ENCODE results near the gene LIPG. TPM values are rescaled to one million over a fixed set of nuclear protein-coding genes. Genes with fewer than 3 reads are reported as not detected.

LIPG gene
- total RNA-seq, 6 experiments from 2014 or later = not detected

GRCh38 chr18:49548229-49548636 is 13.6 kb upstream of the LIPG start:
- Mint-ChIP-seq H3K4me1 (ENCODE audit: low read depth) (peaks cover 16% of the 10 kb centered on the region; the same call in 1 of the 2 replicates), H3K36me3 (ENCODE audit: low read depth) (no peaks in the 10 kb centered on the region), H3K27ac (no peak overlapping the region), H3K27me3 (ENCODE audit: insufficient read depth) (peaks cover 15% of the 10 kb centered on the region), H3K9me3 (peaks cover 3% of the 10 kb centered on the region; the same call in 1 of the 2 replicates), H3K4me3 (no peak overlapping the region; the same call in 1 of the 2 replicates)
- peak; percentile 59 for DNase-seq
- TF ChIP-seq CTCF (IDR thresholded peaks at IDR 0.05) = no peak

GRCh38 chr18:49550621-49551339 is 11.1 kb upstream of the LIPG start:
- H3K4me3 Mint-ChIP-seq = no peak overlapping the region
- peaks cover 3% of the 10 kb centered on the region; the same call in 1 of the 2 replicates for H3K9me3 Mint-ChIP-seq
- H3K36me3 Mint-ChIP-seq (ENCODE audit: low read depth) = no peaks in the 10 kb centered on the region
- H3K4me1 Mint-ChIP-seq (ENCODE audit: low read depth) = peaks cover 16% of the 10 kb centered on the region; the same call in 1 of the 2 replicates
- H3K27me3 Mint-ChIP-seq (ENCODE audit: insufficient read depth) = peaks cover 17% of the 10 kb centered on the region
- no peak for DNase-seq
- TF ChIP-seq CTCF (IDR thresholded peaks at IDR 0.05) = no peak
- H3K27ac Mint-ChIP-seq = no peak overlapping the region

GRCh38 chr18:49553003-49553402 is 8.9 kb upstream of the LIPG start:
- no peak for TF ChIP-seq CTCF (IDR thresholded peaks at IDR 0.05)

GRCh38 chr18:49555641-49556040 is 6.2 kb upstream of the LIPG start:
- no peak for DNase-seq
- Mint-ChIP-seq H3K27ac (no peak overlapping the region), H3K4me3 (no peak overlapping the region), H3K27me3 (ENCODE audit: insufficient read depth) (peaks cover 38% of the 10 kb centered on the region), H3K36me3 (ENCODE audit: low read depth) (no peaks in the 10 kb centered on the region), H3K4me1 (ENCODE audit: low read depth) (no peaks in the 10 kb centered on the region), H3K9me3 (peaks cover 3% of the 10 kb centered on the region; the same call in 1 of the 2 replicates)
- TF ChIP-seq CTCF (IDR thresholded peaks at IDR 0.05) = no peak

More at GRCh38 chr18:49553003-49553402, 8.9 kb upstream of the LIPG start:
- DNase-seq = no peak
- H3K4me3 Mint-ChIP-seq = no peak overlapping the region
- H3K27me3 Mint-ChIP-seq (ENCODE audit: insufficient read depth) = peaks cover 20% of the 10 kb centered on the region
- H3K36me3 Mint-ChIP-seq (ENCODE audit: low read depth) = no peaks in the 10 kb centered on the region
- H3K9me3 Mint-ChIP-seq = peaks cover 3% of the 10 kb centered on the region; the same call in 1 of the 2 replicates
- peaks cover 6% of the 10 kb centered on the region; the same call in 1 of the 2 replicates for H3K4me1 Mint-ChIP-seq (ENCODE audit: low read depth)
- no peak overlapping the region for H3K27ac Mint-ChIP-seq

GRCh38 chr18:49558356-49558755 is 3.5 kb upstream of the LIPG start:
- no peaks in the 10 kb centered on the region for H3K36me3 Mint-ChIP-seq (ENCODE audit: low read depth)
- no peak overlapping the region for H3K4me3 Mint-ChIP-seq
- H3K9me3 Mint-ChIP-seq = no peaks in the 10 kb centered on the region
- TF ChIP-seq CTCF (IDR thresholded peaks at IDR 0.05) = no peak
- peaks cover 47% of the 10 kb centered on the region for H3K27me3 Mint-ChIP-seq (ENCODE audit: insufficient read depth)
- DNase-seq = no peak
- H3K27ac Mint-ChIP-seq = no peak overlapping the region
- peaks cover 25% of the 10 kb centered on the region for H3K4me1 Mint-ChIP-seq (ENCODE audit: low read depth)
